GM21360 (cell line): Measurements from ENCODE around the gene CST1.
"Not testable (repeated sequence)": the region's sequence is repeated elsewhere in the genome, so short reads cannot be mapped to it uniquely, and the experiment has no call there.

Source experiments
- ATAC-seq: cut with Tn5 transposase; IDR thresholded peaks from one replicate; pipeline ENCODE4 v1.9.1; 2021; ENCODE audit warnings: mild to moderate bottlenecking, moderate library complexity; ENCODE audit not compliant: unreplicated experiment

The CST1 gene, protein sequence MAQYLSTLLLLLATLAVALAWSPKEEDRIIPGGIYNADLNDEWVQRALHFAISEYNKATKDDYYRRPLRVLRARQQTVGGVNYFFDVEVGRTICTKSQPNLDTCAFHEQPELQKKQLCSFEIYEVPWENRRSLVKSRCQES

DNA sequence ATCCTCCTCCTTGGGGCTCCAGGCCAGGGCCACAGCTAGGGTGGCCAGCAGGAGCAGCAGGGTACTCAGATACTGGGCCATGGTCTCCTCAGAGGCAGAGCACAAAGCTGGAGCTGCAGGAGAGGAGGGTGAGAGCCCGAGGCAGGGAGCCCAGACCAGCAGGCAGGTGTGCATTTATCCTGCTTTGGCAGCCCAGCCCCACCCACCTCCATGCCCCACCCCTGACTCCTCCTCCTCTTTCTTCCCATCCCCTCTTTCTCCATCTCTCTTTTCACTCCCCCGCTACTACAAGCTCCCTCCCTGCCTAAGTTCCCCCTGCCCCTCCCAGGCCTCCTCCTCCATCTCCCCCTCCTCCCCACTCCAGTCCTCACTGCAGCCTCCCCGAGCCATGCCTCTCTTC lies at the start of gene CST1:
Gene CST1 (minus strand): TSS at position 150 of the 400 bp plus-strand sequence. CDS start 69 bp downstream, at position 81.
- not testable (repeated sequence) for ATAC-seq

DNA sequence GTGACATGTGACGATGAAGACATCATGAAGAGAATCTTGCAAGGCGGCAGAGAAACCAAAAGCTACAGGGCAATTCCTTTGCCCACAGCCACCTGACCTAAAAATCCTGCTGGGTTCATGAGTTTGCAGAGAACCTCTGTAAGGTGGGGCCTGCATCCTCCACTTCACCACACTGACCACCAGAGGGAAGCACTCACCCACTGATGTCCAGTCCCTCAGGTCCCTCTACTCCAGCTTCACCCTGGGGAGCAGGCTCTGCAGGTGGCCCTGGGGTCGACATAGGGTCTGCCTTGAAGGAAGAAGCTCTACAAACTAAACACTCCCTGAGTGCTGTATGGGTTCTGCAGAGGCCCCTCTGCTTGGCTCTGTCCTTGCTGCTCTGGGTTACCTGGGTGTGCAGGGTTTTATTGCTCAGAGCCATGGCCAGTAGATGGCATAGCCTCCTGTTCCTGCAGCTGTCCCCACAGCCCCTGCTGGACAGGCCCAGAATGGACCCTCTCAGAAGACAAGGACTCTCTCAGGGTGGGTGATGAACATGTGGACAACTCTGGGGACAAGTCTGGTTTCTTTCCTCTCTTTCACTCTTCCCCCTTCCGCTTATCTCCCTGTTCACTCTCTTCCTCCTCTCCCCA lies 48.6 kb upstream of the CST1 start:
- peak; percentile 82 for ATAC-seq

DNA sequence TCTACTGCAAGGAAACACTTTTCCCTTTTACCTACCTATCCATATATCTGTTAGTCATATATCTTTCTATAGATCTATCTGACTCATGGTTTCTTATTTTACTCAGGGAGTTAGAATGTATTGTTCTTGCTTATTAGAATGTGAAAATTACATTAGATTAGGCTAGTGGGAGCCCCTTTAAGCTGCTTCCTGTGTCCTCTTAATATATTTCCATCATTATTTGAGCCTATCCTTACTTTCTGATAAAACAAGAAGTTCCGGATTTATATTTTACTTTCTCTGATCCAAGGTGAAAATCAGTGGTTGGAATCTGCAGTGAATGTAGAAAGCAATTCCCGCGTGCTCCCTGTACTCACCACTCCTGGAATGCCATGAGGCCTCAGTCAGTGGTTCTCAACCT lies 44.8 kb upstream of the CST1 start:
- no peak for ATAC-seq

DNA sequence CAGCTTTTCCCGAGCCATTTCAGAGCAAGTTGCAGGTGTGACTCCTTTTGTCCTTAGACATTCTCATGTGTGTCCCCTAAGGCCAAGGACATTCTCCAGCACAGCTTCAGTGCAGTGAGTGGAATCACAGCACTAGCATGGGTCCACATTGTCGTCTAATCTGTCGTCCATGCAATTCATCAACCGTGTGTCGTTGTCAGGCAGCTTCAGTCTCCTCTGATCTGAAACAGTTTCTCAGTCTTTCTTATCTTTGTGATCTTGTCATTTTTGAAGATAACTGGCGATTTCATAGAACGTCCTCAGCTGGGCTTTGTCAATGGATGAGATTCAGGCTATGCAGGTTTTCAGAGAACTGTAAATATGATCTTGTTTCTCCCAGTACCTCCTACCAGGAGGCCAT lies 44.1 kb upstream of the CST1 start:
- no peak for ATAC-seq

DNA sequence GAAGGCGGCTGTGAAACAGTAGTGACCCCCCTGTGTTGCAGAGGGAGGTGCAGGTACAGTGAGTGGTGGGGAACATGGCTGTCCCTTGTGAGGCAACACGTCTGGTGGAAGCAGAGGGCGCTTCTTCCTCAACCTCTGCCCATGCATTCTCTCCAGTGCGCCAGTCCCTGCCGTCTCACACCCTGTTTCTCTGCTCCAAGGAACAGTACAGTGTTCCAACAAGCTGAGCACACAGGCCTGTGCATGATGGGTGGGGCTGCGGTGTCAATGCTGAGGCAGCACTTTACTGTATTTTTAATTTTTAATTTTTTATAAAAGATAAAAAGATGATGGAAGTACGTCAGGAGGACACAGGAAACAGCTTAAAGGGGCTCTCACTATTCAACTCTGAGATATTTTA lies 43.3 kb upstream of the CST1 start:
- no peak for ATAC-seq

DNA sequence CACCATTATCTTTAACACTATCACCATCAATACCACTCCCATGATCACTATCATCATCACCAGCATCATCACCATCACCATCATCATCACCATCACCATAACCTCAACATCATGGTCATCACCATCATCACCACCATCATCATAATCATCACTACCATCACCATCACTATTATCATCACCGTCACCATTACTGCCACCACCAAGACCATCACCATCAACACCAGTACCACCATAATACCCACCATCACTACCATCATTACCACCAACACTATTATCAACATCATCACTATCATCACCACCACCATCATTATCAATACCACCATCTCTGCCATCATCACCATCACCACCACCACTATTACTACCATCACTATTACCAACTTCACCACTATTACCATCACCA lies 32.7 kb upstream of the CST1 start:
- ATAC-seq = no peak

DNA sequence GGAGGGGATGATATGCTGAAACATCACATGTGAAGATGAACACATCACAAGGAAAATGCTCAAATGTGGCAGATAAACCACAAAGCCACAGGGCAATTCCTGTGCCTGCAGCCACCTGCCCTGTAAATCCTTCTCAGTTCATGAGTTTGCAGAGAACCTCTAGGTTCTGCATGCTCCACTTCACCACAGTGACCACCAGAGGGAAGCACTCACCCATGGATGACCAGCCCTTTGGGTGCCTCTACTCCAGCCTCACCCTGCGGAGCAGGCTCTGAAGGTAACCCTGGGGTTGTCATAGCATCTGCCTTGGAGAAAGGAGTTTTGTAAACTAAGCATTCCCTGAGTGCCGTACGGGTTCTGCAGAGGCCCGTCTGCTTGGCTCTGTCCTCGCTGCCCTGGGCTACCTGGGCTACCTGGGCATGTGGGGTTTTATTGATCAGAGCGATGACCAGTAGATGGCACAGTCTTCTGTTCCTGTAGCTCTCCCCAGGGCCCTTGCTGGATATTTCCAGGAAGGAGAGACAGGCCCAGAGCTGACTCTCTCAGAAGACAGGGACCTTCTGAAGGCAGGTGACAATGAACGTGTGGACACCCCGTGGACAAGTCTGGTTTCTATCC lies 31.7 kb upstream of the CST1 start:
- ATAC-seq = no peak

DNA sequence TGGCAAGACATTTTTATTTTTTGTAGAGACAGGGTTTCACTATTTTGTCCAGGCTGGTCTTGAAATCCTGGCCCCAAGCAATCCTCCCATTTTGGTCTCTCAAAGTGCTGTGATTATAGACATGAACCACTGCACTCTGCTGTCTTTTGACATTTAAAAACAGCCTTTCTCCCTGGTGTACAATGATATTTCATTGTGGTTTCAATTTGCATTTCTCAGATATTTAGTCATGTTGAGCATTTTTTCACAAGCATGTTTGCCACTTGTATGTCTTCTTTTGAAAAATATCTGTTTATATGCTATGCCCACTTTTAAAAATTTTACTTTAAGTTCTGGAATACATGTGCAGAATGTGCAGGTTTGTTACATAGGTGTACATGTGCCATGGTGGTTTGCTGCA lies 27.9 kb upstream of the CST1 start:
- ATAC-seq = not testable (repeated sequence)

DNA sequence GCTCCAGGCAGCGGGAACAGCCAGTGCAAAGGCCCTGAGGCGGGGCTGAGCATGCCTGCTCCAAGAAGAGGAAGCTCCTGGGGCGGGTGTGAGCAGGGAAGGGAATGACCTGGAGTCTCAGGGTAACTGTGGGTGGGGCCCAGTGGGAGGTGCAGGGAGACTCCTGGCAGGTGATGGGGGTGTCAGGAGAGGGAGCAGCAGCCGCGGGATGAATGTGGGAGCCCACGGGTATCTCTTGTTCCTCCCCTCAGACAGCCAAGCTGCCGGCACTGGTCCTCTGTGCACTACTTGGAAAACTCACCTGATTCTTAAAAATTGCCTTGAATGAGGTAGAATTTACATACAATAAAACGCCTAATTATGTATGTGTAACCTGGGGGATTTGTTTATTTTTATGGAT lies 26.6 kb upstream of the CST1 start:
- ATAC-seq = not testable (repeated sequence)

DNA sequence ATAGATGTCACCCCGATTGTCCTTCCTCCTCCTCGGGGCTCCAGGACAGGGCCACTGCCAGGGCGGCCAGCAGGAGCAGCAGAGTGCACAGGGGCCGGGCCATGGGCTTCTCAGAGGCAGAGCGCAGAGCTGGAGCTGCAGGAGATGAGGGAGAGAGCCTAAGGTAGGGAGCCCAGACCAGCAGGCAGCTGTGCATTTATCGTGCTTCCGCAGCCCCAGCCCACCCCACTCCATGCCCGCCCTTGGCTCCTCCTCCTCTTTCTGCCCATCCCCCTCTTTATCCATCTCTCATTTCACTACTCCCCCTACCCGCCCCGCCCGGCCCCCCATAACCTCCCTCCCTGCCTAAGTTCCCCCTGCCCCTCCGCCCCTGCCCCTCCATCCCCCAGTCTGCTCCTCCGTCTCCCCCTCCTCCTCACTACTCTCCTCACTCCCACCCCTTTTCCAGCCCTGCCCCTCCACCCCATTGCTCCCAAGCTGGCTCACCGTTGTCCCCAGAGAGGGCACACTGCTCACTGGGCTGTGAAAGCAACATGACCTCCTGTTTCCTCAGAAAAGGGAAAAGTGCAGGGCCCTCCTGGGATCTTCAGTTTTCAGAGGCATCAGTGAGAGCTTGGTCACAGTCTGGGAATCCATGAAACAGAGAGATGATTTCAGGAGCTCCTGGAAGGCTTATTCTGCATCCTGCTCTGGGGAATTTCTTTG lies 25.5 kb upstream of the CST1 start:
- no peak for ATAC-seq

DNA sequence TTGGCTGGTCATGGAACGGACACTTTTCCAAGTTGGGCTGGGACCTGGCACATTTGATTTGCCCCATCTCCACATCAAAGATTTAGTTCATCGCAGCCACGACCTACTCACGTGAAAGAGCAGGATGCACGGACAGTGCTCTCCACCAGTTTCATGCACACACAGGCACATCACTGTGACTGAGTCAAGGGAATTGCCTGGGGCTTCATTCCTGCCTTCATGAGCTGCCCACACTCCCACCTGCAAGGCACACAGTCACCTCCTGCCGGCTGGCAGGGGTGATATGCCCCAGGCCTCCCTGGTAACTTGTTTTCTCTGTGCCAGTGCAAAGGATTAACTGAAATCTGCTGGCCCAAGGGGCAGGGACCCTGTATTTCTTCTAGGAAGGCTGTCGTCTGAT lies 23.3 kb upstream of the CST1 start:
- no peak for ATAC-seq

DNA sequence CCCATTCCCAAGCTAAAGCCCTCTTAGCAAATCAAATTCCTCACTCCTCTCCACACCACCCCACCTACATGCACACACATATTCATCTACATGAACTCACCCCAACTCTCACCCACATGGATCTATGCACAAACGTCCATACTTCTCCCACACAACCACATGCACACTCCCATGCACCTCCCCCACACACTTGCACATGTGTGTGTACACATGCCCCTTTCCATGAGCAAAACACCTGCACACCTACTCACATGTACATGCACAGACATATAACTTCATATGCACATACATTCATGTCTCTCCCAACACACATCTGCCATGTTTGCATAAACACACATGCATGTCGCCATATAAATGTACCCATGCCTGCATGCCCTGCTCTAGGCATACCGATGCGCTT lies 22.8 kb upstream of the CST1 start:
- ATAC-seq = no peak

DNA sequence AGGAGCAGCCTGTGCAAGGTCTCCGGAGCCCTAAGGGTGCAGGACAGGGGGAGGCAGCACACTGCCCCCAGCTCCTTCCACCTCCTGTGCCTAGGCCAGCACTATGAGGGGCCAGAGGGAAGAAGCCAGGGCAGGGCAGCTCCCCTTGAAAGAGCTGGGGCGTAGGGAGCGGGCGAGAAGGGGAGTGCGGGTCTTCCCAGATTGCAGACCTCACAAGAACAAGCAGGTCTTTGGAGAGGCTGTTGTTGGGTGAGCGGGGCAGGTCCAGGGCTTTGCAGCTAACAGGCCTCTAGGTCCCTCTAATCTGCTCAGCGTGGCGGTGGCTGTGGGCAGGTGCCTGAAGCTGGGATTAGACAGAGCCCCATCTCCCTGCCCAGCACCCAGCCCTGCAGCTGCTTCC lies 22.4 kb upstream of the CST1 start:
- no peak for ATAC-seq

DNA sequence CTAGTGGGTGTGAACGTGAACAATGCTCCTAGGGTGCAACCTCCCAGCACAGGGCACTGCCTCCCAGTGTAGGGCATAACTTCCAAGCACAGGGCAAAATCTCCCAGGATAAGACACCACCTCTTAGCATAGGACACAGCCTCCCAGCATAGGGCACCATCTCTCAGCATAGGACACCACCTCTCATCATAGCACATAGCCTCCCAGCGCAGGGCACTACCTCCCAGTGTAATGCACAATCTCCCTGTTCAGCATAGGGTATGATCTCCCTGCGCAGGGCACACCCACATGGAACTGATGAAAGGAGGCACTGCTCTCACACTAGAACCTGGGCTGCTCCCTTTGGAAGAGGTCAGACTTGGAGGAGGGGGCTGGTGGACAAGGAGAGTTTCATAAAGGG lies 21.3 kb upstream of the CST1 start:
- no peak for ATAC-seq

DNA sequence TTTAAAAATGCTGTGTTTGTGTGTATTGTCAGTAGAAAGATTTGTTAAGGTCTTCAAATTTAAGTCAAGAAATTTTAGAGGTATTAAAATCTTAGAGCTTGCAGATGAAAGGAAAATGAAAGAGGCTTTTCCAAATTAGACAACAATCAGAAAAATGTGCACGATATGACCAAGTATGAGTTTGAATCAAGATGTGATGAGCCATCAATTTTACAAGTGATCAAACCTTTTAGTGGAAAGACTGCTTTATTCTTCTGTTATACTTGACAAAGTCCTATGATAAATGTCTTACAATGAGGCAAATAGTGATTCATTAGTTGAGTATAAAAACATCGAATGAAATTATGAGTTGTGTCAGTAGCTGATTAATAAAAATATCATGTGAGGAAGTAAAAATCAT lies 19.6 kb upstream of the CST1 start:
- ATAC-seq = no peak

DNA sequence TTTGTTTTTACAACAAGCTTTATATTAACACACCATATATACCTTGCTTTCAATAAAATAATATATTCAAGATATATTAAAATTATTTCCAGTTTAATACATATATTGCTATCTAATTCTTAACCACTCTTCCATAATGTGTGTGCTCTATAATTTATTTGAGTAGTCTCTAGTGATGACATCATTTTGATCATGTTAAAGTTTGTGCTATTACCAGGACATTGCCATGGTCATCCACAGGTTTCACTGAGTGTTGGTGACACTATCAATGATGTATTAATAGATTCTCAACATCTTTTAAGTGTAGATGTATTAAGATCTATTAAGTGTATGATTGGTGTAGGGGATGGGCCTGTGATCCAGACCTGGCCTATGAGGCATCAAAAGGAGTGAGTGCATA lies 17.8 kb upstream of the CST1 start:
- not testable (repeated sequence) for ATAC-seq

DNA sequence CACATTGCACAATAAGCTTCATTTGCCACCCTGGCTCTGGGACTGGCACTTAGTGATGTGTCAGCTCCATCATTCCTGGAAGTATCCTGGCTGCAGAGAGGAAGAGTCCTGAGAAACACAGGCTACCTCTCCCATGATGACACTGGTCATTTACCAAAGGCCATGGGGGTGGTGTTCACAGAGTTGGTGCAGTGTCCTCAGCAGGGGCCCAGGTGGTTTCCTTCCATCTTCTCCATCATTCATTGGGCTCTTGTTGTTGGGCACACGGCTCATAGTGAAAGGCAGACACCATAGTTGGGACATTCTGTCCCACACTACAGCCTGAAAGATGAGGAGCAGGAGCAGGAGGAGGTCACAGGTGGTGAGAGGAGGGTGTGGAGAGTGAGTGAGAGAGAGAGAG lies 15.8 kb upstream of the CST1 start:
- no peak for ATAC-seq

DNA sequence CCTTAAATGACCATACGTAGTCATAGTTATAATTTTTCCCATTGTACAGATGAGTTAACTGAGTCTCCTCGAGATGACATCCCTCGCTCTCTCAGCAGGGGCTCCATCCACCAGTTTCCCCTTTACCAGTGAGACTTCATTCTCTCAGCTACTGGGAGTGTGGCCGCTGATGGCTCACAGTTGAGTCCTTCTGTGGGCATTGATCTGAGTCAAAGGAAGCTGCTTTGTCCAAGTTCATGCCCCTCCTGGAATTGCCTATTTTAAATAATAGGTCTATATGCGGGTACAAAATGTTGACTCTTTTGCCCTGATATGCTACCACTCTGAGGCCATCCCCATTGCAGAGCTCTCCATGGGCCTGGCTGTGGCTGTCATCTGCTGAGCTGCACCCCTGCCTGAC lies 14.8 kb upstream of the CST1 start:
- ATAC-seq = no peak

DNA sequence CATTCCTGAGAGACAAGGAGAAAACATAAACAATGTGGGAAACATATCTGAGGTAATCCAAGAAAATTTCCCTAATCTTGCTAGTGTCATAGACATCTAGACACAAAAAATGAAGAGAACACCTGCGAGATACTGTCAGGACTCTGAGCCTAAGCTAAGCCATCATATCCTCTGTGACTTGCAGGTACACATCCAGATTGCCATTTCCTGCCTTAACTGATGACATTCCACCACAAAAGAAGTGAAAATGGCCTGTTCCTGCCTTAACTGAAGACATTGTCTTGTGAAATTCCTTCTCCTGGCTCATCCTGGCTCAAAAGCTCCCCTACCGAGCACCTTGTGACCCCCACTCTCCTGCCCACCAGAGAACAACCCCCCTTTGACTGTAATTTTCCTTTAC lies 13.9 kb upstream of the CST1 start:
- not testable (repeated sequence) for ATAC-seq

DNA sequence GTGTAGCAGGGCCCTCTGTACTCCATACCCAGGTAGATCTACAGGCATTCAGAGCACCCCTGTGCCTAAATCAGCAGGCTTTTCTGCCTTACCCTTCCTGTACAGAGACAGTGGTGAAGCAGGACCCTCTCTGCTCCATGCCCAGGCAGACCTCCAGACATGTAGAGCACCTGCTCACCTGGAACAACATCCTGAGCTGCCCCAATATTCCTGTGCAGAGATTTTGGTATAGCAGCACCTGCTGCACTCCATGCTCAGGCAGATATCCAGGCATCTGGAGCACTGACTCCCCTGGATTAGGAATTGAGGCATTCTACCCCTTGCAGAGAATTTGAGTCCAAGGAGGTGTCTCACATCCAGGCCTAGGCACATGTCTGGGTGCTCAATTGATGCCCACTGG lies 12.6 kb upstream of the CST1 start:
- ATAC-seq = no peak

DNA sequence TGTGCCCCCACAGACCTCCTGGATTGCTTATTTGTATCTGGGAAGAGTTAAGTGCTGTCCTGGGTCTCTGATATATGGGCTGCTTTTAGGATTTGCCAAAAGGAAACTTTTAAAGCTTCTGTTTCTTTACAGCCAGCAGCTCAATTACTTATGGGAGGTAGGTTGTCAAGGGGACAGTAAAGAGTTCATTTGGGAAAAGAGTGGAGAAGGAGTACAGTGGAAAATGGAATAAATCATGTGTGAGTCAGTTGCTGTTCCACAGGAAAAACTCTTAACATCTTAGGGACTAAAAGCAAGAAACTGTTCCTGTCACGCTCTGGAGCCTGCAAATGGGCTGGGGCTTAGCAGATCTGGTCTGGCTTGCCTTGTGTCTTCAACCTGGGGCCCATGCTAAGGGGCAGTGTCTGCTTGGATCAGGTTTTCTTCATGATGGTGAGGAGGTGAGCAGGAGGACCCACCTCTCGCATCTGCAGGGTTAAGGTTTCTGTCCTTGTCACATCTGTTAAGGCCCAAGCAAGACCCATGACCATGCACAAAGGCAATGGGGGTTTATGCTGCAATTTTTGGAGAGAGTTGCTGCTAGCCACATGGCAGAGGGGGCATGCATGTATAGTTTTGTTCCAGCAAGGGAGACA lies 8.7 kb upstream of the CST1 start:
- ATAC-seq = no peak

DNA sequence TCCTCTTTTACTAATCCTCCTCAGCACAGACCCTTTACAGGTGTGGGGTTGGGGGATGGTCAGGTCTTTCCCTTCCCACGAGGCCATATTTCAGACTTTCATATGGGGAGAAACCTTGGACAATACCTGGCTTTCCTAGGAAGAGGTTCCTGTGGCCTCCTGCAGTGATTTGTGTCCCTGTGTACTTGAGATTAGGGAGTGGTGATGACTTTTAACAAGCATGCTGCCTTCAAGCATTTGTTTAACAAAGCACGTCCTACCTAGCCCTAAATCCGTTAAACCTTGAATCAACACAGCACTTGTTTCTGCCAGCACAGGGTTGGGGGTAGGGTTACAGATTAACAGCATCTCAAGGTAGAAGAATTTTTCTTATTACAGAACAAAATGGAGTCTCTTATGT lies 6.1 kb upstream of the CST1 start:
- not testable (repeated sequence) for ATAC-seq
